Measurements from ENCODE around the gene CNOT8.
"Not testable (repeated sequence)": the region's sequence is repeated elsewhere in the genome, so short reads cannot be mapped to it uniquely, and the experiment has no call there.

The CNOT8 gene

GRCh38 chr5:154858297-154858971 is at the start of gene CNOT8:
CNOT8 (plus strand) TSS chr5:154858627; CDS start chr5:154863279, 4,652 bp downstream.
- peak; percentile 98 for DNase-seq

DNA sequence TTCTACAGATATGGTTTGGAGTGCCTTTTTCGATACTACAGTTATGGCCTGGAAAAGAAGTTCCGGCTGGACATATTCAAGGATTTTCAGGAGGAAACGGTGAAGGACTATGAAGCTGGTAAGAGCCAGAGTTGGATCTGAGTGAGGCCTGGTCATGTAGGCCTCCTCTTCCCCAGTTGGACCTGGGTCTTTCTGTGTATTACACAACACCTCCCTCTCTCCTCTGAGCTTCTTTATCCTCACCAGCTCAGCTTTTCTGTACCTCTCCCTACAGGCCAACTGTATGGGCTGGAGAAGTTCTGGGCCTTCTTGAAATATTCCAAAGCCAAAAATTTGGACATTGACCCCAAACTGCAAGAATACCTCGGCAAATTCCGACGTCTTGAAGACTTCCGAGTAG is 47.2 kb upstream of the CNOT8 start:
- DNase-seq, result no peak

DNA sequence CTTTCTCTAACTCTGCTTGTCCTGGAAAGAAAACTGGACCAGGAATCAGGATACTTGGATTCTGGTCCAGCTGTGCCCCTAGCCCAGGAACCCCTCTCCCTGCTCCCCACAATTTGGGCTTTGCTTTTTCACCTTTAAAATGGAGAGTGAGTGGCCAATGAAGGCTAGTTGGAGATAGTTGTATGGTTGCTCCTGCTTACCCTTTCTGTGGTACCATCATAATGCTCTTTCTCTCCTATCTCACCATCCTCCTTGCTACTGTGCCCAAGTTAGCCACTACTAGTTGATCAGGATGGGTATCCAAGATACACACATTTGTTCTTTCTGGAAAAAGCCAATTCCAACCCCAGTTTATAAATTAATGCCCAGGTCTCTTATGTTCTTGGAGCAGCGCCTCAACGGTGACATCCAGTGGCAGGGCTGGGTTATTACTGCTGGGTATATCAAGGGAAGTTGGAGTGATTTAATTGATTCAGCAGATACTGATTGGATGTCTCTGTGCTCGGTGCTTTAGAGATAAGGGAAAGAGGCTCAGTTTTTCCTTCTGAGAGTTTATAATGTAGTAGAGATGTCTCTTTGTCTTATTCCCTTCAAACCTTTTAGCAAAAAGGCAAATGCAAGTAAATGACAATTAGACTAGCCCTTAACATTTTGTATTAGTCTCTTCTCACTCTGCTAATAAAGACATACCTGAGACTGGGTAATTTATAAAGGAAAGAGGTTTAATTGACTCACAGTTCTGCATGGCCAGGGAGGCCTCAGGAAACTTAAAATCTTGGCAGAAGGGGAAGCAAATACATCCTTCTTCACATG is 46.6 kb upstream of the CNOT8 start:
- DNase-seq, result peak; percentile 68

- DNase-seq, result no peak
These were observed 45.3 kb upstream of the CNOT8 start for GRCh38 chr5:154813158-154813557.

GRCh38 chr5:154813736-154814135 is 44.7 kb upstream of the CNOT8 start:
- DNase-seq, result no peak

GRCh38 chr5:154815025-154815424 is 43.4 kb upstream of the CNOT8 start:
- no peak for DNase-seq

DNA sequence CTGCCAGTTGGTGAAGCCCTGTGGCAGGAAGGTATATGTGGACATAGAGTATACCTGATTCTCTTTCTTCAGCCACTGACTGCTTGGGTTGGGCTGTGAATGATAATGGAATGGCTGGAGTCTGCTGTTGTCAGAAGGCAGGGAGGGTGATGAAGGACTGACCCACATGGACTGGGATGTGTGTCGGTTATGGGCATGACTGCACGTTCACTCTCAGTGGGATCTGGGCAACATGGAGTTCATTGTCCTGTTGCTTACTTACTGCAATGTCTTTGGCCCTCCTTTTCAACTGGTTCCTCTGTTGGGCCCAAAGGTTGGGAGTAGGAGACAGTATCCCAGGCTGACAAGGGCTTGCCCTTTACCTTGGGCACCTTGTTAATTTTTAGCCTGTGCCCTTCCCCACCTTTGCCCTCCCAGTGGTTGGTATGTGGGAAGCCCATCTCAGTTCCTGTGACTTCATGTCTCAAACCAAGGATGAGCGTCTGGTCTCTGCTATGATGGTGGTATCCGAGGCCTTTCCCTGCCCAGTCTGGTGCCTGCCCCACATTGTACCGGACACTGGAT is 42.7 kb upstream of the CNOT8 start:
- DNase-seq, result no peak

- DNase-seq, result no peak
These were observed 41.4 kb upstream of the CNOT8 start for GRCh38 chr5:154816891-154817492.

DNA sequence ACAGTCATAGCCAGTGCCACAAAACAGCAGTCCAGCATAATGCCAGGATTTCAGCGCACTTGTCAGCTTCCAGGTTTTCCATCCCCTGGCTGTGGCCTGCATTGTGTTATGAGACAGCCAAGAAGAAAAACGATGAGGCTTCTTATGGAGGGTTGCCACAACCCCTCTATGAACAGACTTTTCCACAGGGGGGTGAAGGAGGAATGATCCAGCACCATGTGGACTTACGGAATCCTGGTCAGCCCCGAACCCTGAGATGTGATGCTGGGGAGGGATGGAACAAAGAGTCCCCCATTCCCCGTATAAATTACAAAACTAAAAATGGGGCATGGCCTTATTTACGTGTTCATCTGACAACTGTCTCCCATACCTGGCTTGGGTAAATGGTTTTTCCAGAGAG is 40.6 kb upstream of the CNOT8 start:
- DNase-seq, result no peak

- DNase-seq, result no peak
These were observed 39.8 kb upstream of the CNOT8 start for GRCh38 chr5:154818471-154819116.

DNA sequence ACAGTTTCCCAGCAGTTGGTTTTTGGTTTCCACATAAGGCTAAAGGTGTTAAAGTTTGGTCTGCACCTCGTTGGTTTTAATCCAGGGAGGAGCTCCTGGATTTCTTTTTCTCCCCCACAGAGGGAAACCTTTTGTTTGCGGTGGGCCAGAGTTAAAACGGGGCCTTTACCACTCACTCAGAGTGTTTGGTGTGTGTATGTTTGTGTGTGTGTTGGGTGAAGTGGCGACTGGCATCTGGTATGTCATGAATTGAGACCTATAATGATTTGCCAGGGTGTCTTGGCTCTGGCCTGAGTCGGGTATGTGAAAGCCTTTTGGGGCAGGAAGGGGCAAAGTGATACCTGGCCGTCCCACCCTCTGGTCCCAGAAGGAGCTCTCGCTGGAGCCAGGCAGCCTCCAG is 38.9 kb upstream of the CNOT8 start:
- DNase-seq, result no peak

GRCh38 chr5:154820383-154820782 is 38.0 kb upstream of the CNOT8 start:
- DNase-seq, result no peak

DNA sequence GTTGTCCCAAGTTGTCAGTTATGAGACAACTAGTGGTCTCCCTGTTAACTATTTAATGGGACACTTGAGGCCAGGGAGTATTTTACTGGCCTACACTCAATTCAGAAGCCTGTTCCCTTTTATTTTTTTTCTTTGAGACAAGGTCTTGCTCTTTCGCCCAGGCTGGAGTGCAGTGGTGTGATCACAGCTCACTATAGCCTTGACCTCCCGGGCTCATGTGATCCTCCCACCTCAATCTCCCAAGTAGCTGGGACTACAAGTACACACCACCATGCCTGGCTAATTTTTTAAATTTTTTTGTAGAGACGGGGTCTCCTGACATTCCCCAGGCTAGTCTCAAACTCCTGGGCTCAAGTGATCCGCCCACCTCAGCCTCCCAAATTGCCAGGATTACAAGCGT is 35.5 kb upstream of the CNOT8 start:
- not testable (repeated sequence) for DNase-seq

DNA sequence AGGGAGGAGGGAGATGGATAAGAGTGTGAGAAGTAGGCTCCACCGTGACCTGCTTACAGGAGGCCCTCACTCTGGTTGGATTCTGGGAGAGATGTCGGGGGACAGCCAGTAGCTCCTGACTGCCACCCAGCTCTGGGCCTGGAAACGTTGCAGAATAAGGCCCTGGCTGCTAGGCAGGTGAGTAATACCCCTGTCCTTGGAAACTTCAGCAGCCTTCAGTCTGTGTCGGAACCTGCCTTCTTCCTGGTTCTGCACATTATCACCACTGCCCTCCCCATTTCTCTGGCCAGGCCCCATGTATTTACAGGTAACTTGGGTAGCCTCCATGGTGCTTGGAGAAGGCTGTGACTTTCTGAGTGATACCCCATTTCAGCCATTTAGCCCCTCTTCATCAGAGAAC is 34.8 kb upstream of the CNOT8 start:
- no peak for DNase-seq

GRCh38 chr5:154824070-154824469 is 34.4 kb upstream of the CNOT8 start:
- DNase-seq, result no peak

- no peak for DNase-seq
These were observed 29.2 kb upstream of the CNOT8 start for GRCh38 chr5:154829181-154829588.

DNA sequence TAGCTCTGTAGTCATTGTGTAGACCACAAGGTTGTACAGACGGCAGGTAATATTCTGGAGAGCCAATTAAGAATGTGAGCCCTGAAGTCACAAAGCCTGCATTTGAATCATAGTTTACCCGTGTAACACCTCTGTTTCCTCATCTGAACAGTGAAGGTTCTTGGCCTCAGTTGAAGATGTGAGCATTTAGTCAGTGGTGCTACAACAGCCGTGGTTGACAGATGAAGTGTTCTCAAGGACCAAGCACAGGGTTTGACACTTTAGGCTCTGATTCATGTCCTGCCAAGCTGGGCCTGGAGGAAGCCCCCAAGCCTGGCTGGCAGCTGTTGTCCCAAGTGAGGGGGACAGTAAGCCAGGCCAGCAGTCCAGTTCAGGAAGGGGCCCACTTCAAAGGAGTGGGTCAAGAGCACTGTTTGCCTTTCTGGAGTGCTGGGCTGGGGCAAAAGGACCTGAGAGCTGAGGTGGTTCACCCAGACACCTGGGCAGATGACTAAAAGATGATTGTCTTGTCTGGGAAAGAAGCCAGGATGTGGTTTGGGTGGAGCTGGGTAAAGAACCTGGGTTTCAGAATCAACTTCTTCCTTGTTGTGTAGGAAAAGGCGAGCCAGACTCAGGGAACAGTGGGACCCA is 28.7 kb upstream of the CNOT8 start:
- peak; percentile 23 for DNase-seq

- DNase-seq, result no peak
These were observed 28.2 kb upstream of the CNOT8 start for GRCh38 chr5:154830219-154830595.

DNA sequence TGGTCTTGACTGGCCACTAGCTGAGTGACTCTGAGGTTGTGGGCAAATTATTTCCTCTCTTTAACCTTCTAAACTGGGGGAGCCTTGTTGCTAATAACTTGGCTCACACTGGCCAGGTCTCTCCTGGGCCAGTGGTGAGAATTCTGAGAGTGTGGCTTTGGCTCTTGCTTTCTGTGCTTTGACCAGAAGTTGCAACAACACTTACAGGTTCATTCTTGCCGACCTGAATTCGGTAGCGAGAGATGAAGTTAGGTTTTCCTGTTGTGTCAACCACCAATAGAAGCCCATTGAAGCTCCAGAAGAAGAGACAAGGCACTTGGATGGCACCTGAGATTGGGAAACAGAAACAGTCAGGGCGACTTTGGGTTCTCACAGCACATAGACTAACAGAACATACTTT is 27.8 kb upstream of the CNOT8 start:
- DNase-seq, result no peak

DNA sequence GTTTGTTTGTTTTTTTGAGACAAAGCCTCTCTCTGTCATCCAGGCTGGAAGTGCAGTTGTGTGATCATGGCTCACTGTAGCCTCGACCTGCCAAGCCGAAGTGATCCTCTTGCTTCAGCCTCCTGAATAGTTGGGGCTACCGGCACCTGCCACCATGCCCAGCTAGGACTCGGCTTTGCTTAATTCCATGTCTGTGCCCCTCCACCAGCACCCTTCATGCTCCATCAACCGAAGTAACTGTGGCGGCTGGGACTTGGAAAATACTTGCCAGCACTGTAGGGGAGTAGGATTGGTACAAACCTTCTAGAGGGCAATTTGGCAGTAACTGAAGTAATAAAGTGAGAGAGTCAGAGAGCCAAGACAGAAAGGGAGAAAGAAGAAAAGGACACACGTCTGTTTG is 27.0 kb upstream of the CNOT8 start:
- DNase-seq, result no peak

DNA sequence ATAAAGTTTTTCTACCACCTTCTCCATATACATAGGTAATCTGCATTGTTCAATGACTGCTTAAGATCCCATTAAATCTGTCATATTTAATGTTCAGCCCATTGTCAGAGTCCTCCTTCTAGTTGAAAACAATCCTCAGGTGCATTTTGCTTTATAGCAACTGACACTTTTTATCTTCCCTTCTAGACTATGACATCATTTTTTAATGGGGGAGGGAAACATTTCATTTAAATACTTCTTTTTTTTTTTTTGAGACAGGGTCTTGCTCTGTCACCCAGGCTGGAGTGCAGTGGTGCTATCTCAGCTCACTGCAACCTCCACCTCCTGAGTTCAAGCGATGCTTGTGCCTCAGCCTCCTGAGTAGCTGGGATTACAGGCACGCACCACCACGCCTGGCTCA is 25.6 kb upstream of the CNOT8 start:
- DNase-seq, result not testable (repeated sequence)

DNA sequence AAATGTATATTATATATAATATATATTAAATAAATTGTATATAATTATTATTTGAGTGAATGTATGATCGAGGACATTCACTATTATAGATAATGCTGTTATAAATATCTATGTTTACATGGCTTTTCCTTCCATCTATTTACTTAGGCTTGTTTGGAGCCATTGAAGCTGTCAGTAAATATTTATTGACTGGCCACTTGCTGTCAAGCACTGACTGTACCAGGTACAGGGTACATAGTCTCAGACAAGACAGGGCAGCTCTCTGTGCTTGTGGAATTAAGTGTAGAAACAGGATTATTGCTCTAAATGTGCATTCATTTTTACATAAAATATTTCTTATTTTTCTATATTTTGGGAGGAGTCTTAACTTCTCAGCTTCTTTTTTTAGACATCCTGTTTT is 24.4 kb upstream of the CNOT8 start:
- DNase-seq, result no peak

GRCh38 chr5:154835701-154836052 is 22.8 kb upstream of the CNOT8 start:
- DNase-seq, result not testable (repeated sequence)

Measured in stimulated activated CD4-positive, alpha-beta T cell treated with anti-CD3 and anti-CD28 coated beads, Interleukin-15, amount 100 ng/mL, for 24 hours (primary cell).